GM12878 (cell line): ENCODE measurements around the gene FBXW7. TPM values are rescaled to one million over a fixed set of nuclear protein-coding genes. Genes with fewer than 3 reads are reported as not detected.

Experiments
- BRCA1 ChIP-seq: IDR thresholded peaks from 2 replicates; pipeline ENCODE4 v1.6.1; 2011; ENCODE audit warnings: low read depth, low read length, improper control_type of control experiment
- JUND ChIP-seq: IDR thresholded peaks from 2 replicates; pipeline ENCODE4 v1.6.1; 2012; ENCODE audit warnings: low read depth, mild to moderate bottlenecking, low read length, improper control_type of control experiment, moderate library complexity
- MEF2B ChIP-seq: fragments of 450-650 bp; IDR thresholded peaks from 2 replicates; pipeline ENCODE4 v1.6.1; 2018; ENCODE audit warnings: mild to moderate bottlenecking, moderate library complexity; ENCODE audit not compliant: partially characterized antibody, poor library complexity, severe bottlenecking
- MYB ChIP-seq: fragments of 150-350 bp; IDR thresholded peaks from 2 replicates; pipeline ENCODE4 v1.6.1; 2014; ENCODE audit warnings: mild to moderate bottlenecking, low read depth, low read length, borderline replicate concordance
- RAD51 ChIP-seq: fragments of 450-650 bp; IDR thresholded peaks from 2 replicates; pipeline ENCODE4 v1.6.1; 2016; ENCODE audit warnings: moderate library complexity, mild to moderate bottlenecking, inconsistent platforms
- RELB ChIP-seq: fragments of 450-650 bp; IDR thresholded peaks from 2 replicates; pipeline ENCODE4 v1.6.1; 2017; ENCODE audit warnings: low read depth, mild to moderate bottlenecking, moderate library complexity
- SKIL ChIP-seq: fragments of 450-650 bp; IDR thresholded peaks from 2 replicates; pipeline ENCODE4 v1.6.1; 2017; ENCODE audit warnings: mild to moderate bottlenecking, low read depth, inconsistent platforms; ENCODE audit not compliant: poor library complexity, severe bottlenecking
- SMC3 ChIP-seq: IDR thresholded peaks from 2 replicates; pipeline ENCODE4 v1.6.1; 2011; ENCODE audit warnings: low read length, improper control_type of control experiment, borderline replicate concordance
- USF1 ChIP-seq: IDR thresholded peaks from 2 replicates; pipeline ENCODE4 v1.6.1; 2011; ENCODE audit warnings: borderline replicate concordance, low read depth, mild to moderate bottlenecking, moderate library complexity, mixed read lengths, low read length; ENCODE audit not compliant: insufficient read depth; ENCODE audit errors: extremely low read length
- ZBED1 ChIP-seq: IDR thresholded peaks from 2 replicates; pipeline ENCODE4 v1.6.1; 2016; ENCODE audit warnings: borderline replicate concordance
- ZNF622 ChIP-seq: fragments of 450-650 bp; IDR thresholded peaks from 2 replicates; pipeline ENCODE4 v1.6.1; 2017; ENCODE audit warnings: mild to moderate bottlenecking, inconsistent platforms
- ZNF687 ChIP-seq: fragments of 450-650 bp; IDR thresholded peaks from 2 replicates; pipeline ENCODE4 v1.6.1; 2017; ENCODE audit warnings: mild to moderate bottlenecking, moderate library complexity
- polyA plus RNA-seq, 11 experiments: library from polyadenylated mRNA; depleted of rRNA in 4 of 11; unstranded in 6 of 11; stranded (reverse) in 5 of 11; fragments of >200 nt; fragmentation: Nextera tagmentation in 4 of 11; fragmentation: Illumina TruSeq in 1 of 11; extraction: Ambion mirVana in 4 of 11; extraction: Trizol in 1 of 11; gene quantifications; 1 replicate in 1 of 11; 2 replicates in 10 of 11; pipeline versions ENCODE4 v1.2.1 to v1.2.3, GENCODE V29; 2011 to 2016; ENCODE audit warnings: inconsistent platforms in 2 of 11, missing spikeins in 2 of 11, low read depth in 1 of 11
- total RNA-seq, 4 experiments: library from RNA; depleted of rRNA in 3 of 4; stranded (reverse); fragments of >200 nt in 3 of 4; fragmentation: Illumina TruSeq in 1 of 4; extraction: Trizol in 1 of 4; gene quantifications; 2 replicates each; pipeline versions ENCODE4 v1.2.1 to v1.2.3, GENCODE V29; 2013 to 2021
- TF ChIP-seq, protein P1 (sequence below): IDR thresholded peaks from 2 replicates; pipeline ENCODE4 v1.6.1; 2012; ENCODE audit warnings: low read depth, low read length, improper control_type of control experiment
- TF ChIP-seq, protein P2 (sequence below): fragments of 450-650 bp; formaldehyde crosslinking; IDR thresholded peaks from 2 replicates; pipeline ENCODE4 v1.4.0; 2020; ENCODE audit warnings: mild to moderate bottlenecking, moderate library complexity

FBXW7 gene
- total and polyA plus RNA-seq, 10 of the 15 experiments (the other 5 are each of a cell fraction or from before 2014, with no cell fraction given), result 35.8 to 118 (median 47.2) TPM

- TF ChIP-seq RELB (peak; percentile 74; the same call in 1 of the 2 replicates), MYB (no peak), ZNF622 (no peak), SKIL (no peak), RAD51 (no peak), SMC3 (no peak; the same call in 1 of the 2 replicates), JUND (no peak), USF1 (no peak), MEF2B (no peak), ZBED1 (no peak), ZNF687 (peak; percentile 51; the same call in 1 of the 2 replicates), BRCA1 (0 out of 2 replicates have a peak, but pooled peaks have one; percentile 10)
- TF ChIP-seq, protein P1, sequence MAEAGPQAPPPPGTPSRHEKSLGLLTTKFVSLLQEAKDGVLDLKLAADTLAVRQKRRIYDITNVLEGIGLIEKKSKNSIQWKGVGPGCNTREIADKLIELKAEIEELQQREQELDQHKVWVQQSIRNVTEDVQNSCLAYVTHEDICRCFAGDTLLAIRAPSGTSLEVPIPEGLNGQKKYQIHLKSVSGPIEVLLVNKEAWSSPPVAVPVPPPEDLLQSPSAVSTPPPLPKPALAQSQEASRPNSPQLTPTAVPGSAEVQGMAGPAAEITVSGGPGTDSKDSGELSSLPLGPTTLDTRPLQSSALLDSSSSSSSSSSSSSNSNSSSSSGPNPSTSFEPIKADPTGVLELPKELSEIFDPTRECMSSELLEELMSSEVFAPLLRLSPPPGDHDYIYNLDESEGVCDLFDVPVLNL, result no peak
- TF ChIP-seq, protein P2, sequence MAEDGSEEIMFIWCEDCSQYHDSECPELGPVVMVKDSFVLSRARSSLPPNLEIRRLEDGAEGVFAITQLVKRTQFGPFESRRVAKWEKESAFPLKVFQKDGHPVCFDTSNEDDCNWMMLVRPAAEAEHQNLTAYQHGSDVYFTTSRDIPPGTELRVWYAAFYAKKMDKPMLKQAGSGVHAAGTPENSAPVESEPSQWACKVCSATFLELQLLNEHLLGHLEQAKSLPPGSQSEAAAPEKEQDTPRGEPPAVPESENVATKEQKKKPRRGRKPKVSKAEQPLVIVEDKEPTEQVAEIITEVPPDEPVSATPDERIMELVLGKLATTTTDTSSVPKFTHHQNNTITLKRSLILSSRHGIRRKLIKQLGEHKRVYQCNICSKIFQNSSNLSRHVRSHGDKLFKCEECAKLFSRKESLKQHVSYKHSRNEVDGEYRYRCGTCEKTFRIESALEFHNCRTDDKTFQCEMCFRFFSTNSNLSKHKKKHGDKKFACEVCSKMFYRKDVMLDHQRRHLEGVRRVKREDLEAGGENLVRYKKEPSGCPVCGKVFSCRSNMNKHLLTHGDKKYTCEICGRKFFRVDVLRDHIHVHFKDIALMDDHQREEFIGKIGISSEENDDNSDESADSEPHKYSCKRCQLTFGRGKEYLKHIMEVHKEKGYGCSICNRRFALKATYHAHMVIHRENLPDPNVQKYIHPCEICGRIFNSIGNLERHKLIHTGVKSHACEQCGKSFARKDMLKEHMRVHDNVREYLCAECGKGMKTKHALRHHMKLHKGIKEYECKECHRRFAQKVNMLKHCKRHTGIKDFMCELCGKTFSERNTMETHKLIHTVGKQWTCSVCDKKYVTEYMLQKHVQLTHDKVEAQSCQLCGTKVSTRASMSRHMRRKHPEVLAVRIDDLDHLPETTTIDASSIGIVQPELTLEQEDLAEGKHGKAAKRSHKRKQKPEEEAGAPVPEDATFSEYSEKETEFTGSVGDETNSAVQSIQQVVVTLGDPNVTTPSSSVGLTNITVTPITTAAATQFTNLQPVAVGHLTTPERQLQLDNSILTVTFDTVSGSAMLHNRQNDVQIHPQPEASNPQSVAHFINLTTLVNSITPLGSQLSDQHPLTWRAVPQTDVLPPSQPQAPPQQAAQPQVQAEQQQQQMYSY (CRISPR knock-in tag), result no peak
These were observed at the start of gene FBXW7 (continued) for GRCh38 chr4:152535903-152536544.
